Glutamatergic neuron (in vitro differentiated cells): ENCODE data around the gene B3GNT2. TPM values are rescaled to one million over a fixed set of nuclear protein-coding genes. Genes with fewer than 3 reads are reported as not detected.

ENCODE experiments used
- DNase-seq: peaks from one replicate; pipeline ENCODE4 v3.0.0; 2022
- H3K27ac Mint-ChIP-seq: one replicate; pipeline ENCODE4 v1.8.0; 2020; ENCODE audit warnings: mild to moderate bottlenecking, mixed read lengths, inconsistent platforms; ENCODE audit not compliant: unreplicated experiment
- H3K27me3 Mint-ChIP-seq: one replicate; pipeline ENCODE4 v1.8.0; 2020; ENCODE audit warnings: mild to moderate bottlenecking, moderate library complexity, mixed read lengths, inconsistent platforms; ENCODE audit not compliant: unreplicated experiment
- H3K36me3 Mint-ChIP-seq: one replicate; pipeline ENCODE4 v1.8.0; 2020; ENCODE audit warnings: mild to moderate bottlenecking, mixed read lengths, inconsistent platforms; ENCODE audit not compliant: unreplicated experiment
- H3K4me1 Mint-ChIP-seq: one replicate; pipeline ENCODE4 v1.8.0; 2020; ENCODE audit warnings: mild to moderate bottlenecking, low read depth, mixed read lengths, inconsistent platforms; ENCODE audit not compliant: unreplicated experiment
- H3K4me3 Mint-ChIP-seq: one replicate; pipeline ENCODE4 v1.8.0; 2020; ENCODE audit warnings: mild to moderate bottlenecking, mixed read lengths, inconsistent platforms; ENCODE audit not compliant: unreplicated experiment
- H3K9me3 Mint-ChIP-seq: one replicate; pipeline ENCODE4 v1.8.0; 2020; ENCODE audit warnings: mild to moderate bottlenecking, moderate library complexity, mixed read lengths, inconsistent platforms; ENCODE audit not compliant: unreplicated experiment
- total RNA-seq: library from RNA; stranded (reverse); fragmentation: NEBNext Ultra II Directional; extraction: Animal tissue kit (Norgen Biotek cat#: 25700); gene quantifications from one replicate; pipeline ENCODE4 v1.2.1, GENCODE V29; 2021; ENCODE audit not compliant: unreplicated experiment
- TF ChIP-seq, protein P1 (sequence below): fragments of 200-600 bp; sonication (generic); IDR thresholded peaks from one replicate; pipeline ENCODE4 v1.5.0; 2021; ENCODE audit not compliant: partially characterized antibody, unreplicated experiment

The B3GNT2 gene
- total RNA-seq, 1 donor from 2014 or later, result 5.7 TPM

- Mint-ChIP-seq H3K4me1 (peaks cover 12% of the 10 kb centered on the region), H3K9me3 (peaks cover 1% of the 10 kb centered on the region), H3K27ac (no peak overlapping the region), H3K36me3 (no peaks in the 10 kb centered on the region), H3K4me3 (no peak overlapping the region), H3K27me3 (peaks cover 5% of the 10 kb centered on the region)
- TF ChIP-seq, protein P1, sequence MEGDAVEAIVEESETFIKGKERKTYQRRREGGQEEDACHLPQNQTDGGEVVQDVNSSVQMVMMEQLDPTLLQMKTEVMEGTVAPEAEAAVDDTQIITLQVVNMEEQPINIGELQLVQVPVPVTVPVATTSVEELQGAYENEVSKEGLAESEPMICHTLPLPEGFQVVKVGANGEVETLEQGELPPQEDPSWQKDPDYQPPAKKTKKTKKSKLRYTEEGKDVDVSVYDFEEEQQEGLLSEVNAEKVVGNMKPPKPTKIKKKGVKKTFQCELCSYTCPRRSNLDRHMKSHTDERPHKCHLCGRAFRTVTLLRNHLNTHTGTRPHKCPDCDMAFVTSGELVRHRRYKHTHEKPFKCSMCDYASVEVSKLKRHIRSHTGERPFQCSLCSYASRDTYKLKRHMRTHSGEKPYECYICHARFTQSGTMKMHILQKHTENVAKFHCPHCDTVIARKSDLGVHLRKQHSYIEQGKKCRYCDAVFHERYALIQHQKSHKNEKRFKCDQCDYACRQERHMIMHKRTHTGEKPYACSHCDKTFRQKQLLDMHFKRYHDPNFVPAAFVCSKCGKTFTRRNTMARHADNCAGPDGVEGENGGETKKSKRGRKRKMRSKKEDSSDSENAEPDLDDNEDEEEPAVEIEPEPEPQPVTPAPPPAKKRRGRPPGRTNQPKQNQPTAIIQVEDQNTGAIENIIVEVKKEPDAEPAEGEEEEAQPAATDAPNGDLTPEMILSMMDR, result no peak
- no peak for DNase-seq
Measured at GRCh38 chr2:62186156-62186905, 9.6 kb upstream of the B3GNT2 start.

- Mint-ChIP-seq H3K27me3 (peaks cover 3% of the 10 kb centered on the region), H3K9me3 (no peaks in the 10 kb centered on the region), H3K27ac (no peak overlapping the region), H3K36me3 (no peaks in the 10 kb centered on the region), H3K4me1 (peaks cover 5% of the 10 kb centered on the region), H3K4me3 (no peak overlapping the region)
- DNase-seq, result no peak
- TF ChIP-seq, protein P1, result no peak
Measured at GRCh38 chr2:62187246-62187645, 8.7 kb upstream of the B3GNT2 start.

DNA sequence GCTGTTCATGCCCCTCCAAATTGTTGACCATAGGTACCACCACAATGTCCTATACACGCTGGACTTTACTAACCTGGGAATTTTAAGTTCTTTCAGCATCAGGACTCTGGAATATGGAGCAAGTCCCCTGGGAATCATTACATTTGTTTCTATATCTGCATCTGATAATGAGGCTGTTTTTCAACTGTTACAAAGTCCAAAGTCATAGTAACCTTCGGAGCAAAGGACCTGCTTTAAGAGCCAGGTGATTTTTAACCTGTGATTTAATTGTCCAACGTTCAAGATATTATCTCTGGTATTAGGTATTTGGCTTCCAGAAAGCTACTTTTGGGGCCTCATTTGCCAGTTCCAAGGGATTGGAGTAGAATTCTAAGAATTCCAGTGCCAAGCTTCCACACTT is 7.5 kb upstream of the B3GNT2 start:
- H3K27me3 Mint-ChIP-seq, result peaks cover 3% of the 10 kb centered on the region
- no peak overlapping the region for H3K4me3 Mint-ChIP-seq
- H3K36me3 Mint-ChIP-seq, result no peaks in the 10 kb centered on the region
- no peaks in the 10 kb centered on the region for H3K4me1 Mint-ChIP-seq
- H3K9me3 Mint-ChIP-seq, result no peaks in the 10 kb centered on the region
- no peak overlapping the region for H3K27ac Mint-ChIP-seq
- TF ChIP-seq, protein P1, result no peak
- no peak for DNase-seq

DNA sequence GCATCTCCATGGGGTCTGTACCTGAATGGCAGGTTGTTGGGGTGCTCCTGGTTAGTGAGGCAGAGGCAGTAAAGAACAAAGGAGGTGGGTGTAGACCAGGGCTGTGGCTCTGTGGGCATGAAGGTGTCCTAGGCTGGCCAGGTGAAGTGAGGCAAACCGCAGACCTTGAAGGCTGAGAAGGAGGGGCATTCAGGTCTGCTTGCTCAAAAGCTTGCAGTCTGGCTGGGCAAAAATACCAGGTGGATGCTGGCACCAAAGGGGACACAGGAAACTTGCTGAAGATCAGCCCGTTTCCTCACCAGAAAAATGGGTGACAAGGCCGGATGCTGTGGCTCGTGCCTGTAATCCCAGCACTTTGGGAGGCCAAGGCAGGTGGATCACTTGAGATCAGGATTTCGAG is 6.7 kb upstream of the B3GNT2 start:
- TF ChIP-seq, protein P1, result no peak
- Mint-ChIP-seq H3K9me3 (no peaks in the 10 kb centered on the region), H3K36me3 (no peaks in the 10 kb centered on the region), H3K27me3 (peaks cover 3% of the 10 kb centered on the region), H3K4me1 (no peaks in the 10 kb centered on the region), H3K4me3 (no peak overlapping the region), H3K27ac (no peak overlapping the region)
- no peak for DNase-seq

DNA sequence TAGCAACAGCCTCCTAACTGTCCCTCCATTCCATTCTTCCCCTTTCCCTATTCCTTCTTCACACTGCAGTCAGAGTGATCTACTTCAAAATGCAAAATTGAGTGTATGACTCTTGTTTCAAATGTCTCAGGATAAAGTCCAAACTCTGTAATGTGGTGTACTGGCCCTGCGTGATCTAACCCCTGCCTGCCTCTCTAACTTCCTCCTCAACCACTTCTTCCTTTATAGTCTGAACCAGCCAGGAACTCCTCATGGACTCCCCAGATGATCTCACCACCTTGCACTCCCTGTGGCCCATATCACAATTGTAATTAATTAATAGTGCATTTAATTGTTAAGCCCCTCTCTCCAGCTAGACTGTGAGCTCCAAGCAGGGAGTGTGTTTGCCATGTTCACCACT is 3.1 kb upstream of the B3GNT2 start:
- Mint-ChIP-seq H3K36me3 (no peaks in the 10 kb centered on the region), H3K27me3 (peaks cover 3% of the 10 kb centered on the region), H3K4me1 (no peaks in the 10 kb centered on the region), H3K9me3 (no peaks in the 10 kb centered on the region), H3K4me3 (no peak overlapping the region), H3K27ac (no peak overlapping the region)
- TF ChIP-seq, protein P1, result no peak
- DNase-seq, result no peak
